ENCODE results near the gene TAAR1.
"Not testable (repeated sequence)": the region's sequence is repeated elsewhere in the genome, so short reads cannot be mapped to it uniquely, and the experiment has no call there.

The TAAR1 gene

DNA sequence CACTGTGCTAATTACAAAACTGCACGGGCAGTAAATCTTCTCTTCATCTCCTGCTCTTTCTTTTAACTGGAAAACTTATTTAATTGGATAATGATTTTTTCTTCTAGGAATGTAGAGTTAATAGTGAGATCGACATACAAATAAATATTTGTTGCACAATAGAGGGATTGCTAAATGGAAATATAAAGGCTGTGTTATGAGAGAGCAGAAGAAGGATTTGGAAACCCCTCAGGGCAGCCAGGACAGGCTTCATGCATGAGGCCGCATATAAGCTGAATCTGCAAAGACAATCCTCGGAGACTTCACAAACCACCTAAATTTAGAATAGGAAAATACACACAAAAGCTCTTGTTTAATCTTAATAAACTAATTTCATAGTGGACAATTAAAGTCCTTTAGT, 2.9 kb upstream of the TAAR1 start:
- DNase-seq (ENCODE audit: low read depth) = no peak

DNA sequence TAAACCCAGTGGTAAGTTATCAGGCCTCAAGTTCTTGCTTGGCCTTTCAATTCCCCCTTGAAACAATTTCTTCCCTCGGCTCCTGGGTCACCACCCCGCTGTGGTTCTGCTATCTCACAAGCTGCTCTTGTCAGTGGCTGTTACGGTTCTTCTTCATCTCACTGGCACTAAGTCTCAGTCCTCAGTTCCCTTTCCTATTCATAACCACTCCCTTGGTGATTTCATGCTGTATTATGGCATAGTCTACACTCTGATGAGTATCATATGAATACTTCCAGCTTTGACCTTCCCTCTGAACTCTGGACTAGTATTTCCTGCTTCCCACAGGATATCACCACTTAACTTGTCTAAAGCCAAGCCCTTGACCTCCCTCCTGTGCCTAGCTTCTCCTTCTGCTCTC, 7.9 kb downstream of the TAAR1 start:
- DNase-seq (ENCODE audit: low read depth) = no peak

DNA sequence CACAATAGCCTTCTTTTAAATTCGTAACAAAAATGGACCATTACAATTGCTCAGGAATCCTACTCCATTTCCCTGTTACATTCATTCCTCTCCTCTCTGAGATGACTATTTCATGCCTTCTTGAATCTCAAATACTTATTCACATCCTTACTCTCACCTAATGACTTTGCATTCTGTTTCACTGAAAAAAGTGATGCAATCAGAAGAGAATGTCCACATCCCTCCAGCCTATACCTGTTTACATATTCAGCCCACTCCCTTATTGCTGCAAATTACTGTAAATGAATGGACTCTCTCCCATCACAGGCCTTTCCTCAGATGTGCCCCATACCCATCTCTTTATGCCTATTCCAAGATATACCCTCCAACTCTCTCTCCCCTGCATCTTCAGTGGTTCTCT, 8.6 kb downstream of the TAAR1 start:
- DNase-seq (ENCODE audit: low read depth) = no peak

DNA sequence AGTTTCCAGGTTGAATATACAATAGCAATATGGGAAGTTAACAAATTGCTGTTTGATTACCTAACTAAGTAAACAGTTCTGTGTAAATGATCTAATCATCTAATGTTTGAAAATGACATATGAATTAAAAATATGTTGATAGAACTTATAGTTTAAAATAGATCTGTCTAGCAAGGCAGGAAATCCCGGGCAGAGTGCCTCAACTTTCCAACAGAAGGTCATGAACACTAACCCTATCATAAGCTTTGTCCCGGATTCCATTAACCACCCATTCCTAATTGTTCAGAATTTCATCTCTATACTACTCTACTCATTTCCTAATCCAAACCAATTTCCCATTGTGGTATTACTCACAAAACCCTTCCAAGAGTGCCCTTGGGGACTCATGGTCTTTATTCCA, 10.2 kb downstream of the TAAR1 start:
- DNase-seq (ENCODE audit: low read depth) = no peak

DNA sequence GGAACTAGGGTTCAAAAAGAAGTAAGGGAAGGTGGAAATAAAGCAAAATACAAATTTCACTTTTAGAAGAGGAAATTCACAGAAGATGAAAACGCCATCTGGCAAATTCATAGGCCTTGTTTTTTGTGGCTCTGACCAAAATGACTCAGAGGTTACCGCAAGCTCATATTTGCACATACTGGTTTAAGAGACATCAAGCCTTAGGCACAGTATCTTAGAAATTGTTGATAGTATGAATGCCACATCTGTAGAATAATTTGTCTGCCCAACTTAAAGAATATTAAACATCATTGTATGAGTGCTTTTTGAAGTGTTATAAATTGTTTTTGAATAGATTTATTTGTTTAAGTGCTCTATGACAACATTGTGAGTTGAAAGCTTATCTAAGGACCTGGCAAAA, 10.6 kb downstream of the TAAR1 start:
- DNase-seq (ENCODE audit: low read depth) = no peak

DNA sequence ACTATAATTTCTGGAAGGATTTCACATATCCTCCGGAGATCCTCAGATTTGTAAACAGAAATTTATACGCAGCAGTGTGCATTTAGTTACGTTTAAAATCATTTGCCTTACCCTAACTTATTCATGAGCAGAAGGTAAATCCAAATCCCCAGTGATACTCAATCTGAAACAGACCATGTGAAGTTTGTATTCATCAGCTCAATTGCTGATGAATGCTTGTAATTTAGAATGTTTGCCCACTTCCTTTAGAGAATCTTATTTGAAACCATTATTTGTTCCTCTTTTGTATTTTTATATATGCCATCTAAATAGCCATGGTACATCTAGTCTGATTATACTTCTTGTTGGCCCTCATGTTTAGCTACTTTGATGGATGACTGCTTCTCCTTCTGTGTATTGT, 15.4 kb downstream of the TAAR1 start:
- no peak for DNase-seq (ENCODE audit: low read depth)

DNA sequence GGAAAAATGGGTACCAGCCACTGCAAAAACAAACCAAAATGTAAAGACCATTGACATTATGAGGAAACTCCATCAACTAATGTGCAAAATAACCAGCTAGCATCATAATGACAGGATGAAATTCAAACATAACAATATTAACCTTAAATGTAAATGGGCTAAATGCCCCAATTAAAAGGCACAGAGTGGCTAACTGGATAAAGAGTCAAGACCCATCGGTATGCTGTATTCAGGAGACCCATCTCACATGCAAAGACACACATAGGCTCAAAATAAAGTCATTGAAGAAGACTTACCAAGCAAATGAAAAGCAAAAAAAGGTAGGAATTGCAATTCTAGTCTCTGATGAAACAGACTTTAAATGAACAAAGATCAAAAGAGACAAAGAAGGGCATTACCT, 21.8 kb downstream of the TAAR1 start:
- DNase-seq (ENCODE audit: low read depth) = not testable (repeated sequence)

DNA sequence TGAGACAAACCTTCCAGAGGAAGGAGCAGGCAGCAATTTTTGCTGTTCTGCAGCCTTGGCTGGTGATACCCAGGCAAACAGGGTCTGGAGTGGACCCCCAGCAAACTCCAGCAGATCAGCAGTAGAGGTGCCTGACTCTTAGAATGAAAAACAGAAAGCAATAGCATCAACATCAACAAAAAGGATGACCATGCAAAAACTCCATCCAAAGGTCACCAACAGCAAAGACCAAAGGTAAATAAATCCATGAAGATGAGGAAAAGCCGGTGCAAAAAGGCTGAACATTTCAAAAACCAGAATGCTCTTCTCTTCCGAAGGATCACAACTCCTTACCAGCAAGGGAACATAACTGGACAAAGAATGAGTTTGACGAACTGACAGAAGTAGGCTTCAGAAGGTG, 23.1 kb downstream of the TAAR1 start:
- not testable (repeated sequence) for DNase-seq (ENCODE audit: low read depth)

DNA sequence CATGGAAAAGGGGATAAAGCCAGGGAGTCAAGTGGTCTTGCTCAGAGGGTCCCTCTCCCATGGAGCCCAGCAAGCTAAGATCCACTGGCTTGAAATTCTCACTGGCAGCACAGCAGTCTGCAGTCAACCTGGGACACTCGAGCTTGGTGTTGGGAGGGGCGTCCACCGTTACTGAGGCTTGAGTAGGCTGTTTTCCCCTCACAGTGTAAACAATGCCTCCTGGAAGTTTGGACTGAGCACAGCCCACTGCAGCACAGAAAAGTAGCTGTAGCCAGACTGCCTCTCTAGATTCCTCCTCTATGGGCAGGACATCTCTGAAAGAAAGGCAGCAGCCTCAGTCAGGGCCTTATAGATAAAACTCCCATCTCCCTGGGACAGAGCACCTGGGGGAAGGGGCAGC, 23.7 kb downstream of the TAAR1 start:
- DNase-seq (ENCODE audit: low read depth) = not testable (repeated sequence)

DNA sequence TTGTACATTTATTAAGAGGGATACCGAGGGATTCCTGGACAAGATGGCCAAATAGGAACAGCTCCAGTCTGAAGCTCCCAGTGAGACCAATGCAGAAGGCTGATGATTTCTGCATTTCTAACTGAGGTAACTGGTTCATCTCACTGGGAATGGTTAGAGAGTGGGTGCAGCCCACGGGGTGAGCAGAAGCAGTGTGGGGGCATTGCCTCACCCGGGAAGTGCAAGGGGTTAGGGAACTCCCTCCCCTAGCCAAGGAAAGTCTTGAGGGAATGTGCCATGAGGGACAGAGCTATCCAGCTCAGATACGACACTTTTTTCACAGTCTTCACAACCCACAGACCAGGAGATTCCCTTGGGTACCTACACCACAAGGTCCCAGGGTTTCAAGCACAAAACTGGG, 24.2 kb downstream of the TAAR1 start:
- DNase-seq (ENCODE audit: low read depth) = no peak

DNA sequence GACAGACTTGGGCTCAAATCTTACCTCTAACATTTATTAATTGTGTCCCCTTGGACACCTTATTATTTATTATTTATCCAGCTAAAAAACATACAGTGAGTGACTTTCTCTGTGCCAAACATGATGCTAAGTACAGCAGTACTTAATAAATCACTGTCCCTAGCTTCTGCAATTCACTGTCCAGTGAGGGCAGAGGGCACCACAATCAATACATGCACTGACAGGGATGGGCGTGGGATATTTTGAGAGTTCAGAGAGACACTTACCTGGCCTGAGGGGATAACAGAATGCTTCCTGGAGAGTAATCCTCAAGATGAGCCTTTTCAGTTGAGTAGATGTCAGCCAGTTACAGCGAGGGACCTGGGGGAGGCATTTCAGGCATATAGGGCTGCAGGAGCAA, 25.6 kb downstream of the TAAR1 start:
- DNase-seq (ENCODE audit: low read depth) = no peak

DNA sequence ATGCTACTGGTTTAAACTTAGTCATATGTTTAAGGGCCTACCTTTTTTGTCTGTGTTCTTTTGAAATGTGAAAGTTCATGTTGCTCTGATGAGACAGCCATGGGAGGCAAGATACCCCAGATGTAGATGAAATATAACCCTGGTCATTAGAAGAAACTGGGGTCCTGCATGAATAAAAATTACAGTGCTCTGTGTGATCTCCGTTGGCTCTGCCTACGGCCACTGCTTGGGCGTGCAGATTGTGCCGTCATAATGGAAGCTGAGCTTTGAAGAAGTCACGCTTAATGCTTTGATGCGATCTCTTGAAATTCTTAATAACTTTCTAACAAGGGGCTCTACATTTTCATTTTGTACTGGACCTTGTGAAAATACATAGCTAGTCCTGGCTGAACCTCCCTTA, 34.8 kb downstream of the TAAR1 start, which contains the start of gene TAAR2:
Gene TAAR2, minus strand, starts transcription at position 101 of the 400 bp plus-strand sequence. Its CDS starts 0 bp downstream, at position 101.
- no peak for DNase-seq (ENCODE audit: low read depth)

DNA sequence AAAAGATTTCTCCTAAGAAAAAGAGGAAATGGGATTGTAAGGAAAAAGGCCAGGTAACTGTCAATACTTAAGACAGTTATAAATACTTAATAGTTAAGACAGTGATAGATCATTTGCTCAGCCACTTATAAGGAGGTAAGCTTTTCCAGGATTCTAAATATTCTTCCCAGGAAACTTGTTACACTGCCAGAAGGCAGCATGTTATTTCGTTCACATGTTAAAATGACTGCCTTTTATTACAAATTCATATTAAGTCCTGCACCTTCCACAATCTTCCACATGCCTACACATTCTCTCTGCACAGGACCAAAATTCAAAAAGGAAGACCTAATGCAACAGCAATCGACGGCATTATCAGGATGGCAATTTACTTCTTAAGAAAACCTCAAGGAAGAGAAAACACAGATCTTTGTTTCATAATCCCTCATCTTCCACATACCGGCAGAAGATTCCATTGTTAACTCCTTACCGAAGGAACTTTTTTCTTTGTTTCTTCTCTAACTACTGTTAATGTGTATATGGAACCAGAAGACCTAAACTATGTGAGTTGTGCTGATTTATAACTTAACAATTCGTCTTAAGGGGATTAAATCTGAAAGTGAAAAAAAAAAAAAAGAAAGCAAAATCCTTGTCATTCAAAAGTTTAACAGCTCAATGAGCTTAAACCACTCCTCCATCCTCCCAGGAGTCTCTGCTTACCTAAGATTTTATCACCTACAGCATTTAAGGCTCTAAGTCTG, 35.7 kb downstream of the TAAR1 start:
- no peak for DNase-seq (ENCODE audit: low read depth)

DNA sequence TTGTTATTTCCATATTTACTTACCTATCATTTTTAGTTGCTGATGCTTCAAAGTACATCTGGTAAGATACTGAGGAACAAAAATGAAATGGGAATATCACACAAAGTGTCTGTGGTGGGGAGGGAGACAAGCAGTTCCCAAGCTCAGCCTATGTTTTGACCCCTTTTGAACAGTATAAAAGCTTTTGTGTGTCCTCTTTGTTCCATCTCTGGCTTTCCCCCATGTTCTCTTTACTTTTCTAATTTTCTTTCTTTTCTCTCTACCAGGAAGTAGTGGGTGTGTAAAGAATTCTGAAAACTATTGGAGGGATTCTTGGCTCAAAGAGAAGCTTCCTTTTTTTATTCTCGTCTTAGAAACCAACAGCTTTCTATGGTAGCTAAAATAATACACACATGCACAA, 42.3 kb downstream of the TAAR1 start:
- DNase-seq (ENCODE audit: low read depth) = no peak

DNA sequence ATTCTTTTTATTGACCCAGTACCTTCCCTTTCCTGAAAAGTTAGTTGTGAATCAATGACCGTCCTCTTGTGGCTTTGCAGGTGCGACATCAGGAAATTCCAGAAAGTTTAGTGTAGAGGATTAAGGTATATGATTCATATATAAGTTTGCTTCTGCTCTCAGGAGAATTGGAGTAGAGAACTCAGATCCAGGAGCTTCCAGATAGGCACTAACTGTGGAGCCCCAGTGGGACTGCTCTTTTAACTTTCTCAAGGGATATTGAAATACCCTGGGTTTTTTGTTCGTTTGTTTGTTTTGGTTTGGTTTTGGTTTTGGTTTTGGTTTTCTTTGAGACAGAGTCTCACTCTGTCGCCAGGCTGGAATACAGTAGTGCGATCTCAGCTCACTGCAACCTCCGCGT, 44.4 kb downstream of the TAAR1 start:
- DNase-seq (ENCODE audit: low read depth) = no peak

DNA sequence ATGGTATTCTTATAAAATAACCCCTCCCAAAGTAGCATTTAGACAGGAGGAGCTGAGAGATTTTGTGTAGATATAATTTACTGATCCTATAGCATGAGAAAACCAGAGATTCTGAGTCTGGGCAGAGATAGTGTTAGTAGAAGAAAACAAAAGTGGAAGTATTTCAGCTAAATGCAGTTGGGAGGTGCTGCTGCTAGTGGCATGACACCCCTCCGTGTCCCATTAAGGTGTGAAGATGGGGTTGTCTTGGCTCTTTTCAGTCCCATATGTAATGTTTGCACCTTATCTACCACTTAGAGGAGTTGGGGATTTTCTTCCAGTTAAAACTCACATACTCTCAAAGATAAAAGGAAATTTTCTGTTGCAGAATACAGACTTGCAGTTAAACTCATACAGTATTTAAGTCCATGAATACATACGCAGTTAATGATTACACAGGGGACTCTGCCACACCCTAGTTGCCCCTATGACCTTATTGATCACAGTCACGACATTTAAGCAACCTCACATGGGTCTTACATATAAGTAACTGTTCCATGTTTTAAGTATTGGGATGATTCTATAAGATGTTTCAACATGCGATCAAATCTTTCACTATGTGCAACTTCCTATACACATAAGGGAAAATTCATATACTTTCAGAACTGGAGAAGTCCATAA, 46.4 kb downstream of the TAAR1 start:
- DNase-seq (ENCODE audit: low read depth) = no peak

DNA sequence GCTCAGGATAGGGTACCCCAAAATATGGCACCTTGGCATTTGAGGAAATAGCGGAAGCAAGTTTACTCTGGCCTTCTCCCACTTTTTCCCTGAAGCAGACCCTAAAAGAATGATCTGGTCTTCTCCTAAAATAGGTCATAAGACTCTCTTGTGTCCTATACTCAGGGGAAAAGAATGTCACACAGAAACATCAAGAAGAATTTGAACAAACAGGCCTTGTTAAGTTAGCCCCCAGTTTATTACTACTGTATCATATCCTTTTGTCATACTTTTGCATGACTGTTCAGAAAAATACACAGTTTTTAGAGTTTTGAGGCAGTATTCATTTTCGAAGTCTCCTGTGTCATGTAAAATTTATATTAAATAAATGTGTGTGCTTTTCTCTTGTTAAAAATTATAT, 47.4 kb downstream of the TAAR1 start:
- no peak for DNase-seq (ENCODE audit: low read depth)

DNA sequence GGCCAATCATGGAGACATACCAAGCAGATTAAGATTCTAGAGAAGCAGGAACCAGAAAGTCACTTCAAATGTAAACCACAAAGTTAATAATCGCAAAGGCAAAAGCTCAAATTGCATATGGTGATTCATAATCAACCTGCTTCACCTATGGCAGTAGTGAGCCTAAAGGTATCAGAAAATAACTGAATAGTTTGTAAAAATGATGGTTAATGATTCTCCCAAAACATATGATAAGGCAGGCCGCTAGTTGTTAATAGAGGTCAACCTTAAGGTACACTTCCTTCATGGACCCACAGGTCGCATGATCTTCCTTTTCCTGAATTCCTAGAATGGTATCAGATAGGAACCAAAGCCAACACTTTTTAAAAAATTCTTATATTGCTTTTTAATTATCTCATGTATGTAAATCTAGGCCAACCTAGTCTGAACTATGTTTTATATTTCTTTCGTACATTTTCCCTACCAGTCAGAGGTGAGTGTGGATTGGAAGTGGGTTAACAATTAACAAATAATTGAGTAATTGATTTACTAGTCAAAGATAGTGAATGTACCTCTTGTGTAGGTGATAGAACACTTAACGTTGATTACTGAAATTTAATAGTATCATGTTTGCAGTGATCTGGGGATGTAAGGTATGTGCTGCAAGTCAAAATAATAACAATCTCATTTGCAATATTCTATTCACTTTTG, 51.3 kb downstream of the TAAR1 start:
- no peak for DNase-seq (ENCODE audit: low read depth)

DNA sequence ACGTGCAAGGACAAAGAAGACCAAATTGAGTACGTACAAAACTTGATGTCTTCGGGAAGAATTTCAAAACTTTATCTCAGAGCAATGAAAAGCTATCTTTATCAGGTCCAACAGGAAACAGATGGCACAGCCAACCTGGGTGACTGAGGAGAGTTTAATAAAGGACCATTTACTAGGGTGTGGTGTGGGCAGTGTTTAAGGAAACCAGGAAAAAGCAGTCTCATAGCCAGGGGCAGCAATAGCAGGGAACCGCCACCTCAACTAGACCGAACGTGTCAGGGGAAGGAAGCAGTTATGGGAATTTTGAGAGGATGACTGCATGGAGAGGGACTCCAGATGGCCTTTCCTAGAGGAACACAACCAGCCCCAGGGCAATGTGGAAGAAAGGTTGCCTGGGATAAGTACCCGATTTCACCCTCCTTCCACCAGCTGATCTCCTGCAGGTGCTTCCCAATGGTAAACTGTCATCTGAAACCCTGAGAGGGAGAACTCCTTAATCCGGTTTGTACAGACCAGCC, 54.3 kb downstream of the TAAR1 start:
- no peak for DNase-seq (ENCODE audit: low read depth)

DNA sequence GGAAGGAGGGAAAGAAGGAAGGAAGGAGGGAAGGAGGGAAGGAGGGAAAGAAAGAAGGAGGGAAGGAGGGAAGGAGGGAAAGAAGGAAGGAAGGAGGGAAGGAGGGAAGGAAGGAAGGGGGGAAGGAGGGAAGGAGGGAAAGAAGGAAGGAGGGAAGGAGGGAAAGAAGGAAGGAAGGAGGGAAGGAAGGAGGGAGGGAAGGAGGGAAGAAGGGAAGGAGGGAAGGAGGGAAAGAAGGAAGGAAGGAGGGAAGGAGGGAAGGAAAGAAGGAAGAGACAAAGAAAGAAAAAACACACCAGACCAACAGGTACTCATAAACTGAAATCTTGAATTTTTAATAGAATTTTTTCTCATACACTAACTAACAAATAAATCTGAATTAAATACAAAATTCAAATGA, 58.1 kb downstream of the TAAR1 start:
- DNase-seq (ENCODE audit: low read depth) = not testable (repeated sequence)

DNA sequence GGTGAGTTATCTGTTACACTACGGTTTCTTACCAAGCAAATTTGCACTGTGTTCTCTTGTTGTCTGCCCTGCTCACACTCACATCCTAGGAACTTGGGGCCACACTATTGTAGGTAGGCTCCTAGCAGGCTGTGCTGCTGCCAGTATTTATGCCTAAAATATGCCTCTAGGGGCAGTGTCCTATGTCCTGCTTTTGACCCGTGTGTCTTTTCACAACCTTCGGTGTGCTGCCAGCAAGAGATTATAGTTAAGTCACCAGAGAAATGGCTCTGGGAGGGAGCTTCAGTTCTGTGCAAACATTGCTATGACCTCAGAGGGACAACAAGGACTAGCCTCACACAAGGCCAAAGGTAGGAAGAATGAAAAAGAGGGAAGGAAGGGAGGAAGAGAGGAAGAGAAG, 60.5 kb downstream of the TAAR1 start:
- no peak for DNase-seq (ENCODE audit: low read depth)

DNA sequence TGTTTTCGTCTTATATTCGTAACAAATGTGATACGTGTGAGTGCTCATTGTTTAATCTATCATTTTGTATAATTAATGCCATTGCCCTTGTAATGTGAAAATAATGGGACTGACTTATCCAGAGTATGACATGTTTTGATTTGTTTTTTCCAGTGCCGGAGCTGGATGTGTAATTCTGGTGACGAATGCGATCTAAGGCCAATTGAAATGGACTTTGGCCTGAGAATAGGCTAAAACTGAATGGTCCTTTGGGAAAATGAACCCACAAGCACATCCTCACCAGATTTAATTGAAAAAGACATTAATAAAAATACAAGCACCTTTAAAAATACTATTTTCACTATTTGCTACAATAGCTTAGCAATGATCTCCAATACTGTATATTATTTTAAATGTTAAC, 62.8 kb downstream of the TAAR1 start:
- DNase-seq (ENCODE audit: low read depth) = no peak
